IMR-90 (cell line): Measurements from ENCODE around the gene CAMTA1. TPM values are rescaled to one million over a fixed set of nuclear protein-coding genes. Genes with fewer than 3 reads are reported as not detected.

Source experiments
- ATAC-seq: fragments of 200-7000 bp; cut with Tn5 transposase; 2 replicates; pipeline ENCODE4 v1.9.1; 2020; ENCODE audit warnings: low read depth, mild to moderate bottlenecking, moderate library complexity
- BruUV-seq: library from RNA; stranded (reverse); fragments of 400-500 nt; replicated peaks from 2 replicates; lab custom pipeline; 2021; lab: Mats Ljungman, UMichigan
- CTCF ChIA-PET: fragments of 300-600 bp; formaldehyde crosslinking; extraction: SDS; loops from one replicate; lab custom pipeline; 2021; ENCODE audit warnings: antibody characterized with exemption; lab: Yijun Ruan, JAX
- POLR2A ChIA-PET: fragments of 300-600 bp; sonication (Branson Sonifier 250); formaldehyde crosslinking; loops from one replicate; lab custom pipeline; 2022; ENCODE audit warnings: antibody characterized with exemption; ENCODE audit not compliant: unreplicated experiment; lab: Charles Lee
- DNase-seq: peaks from one replicate; pipeline ENCODE4 v3.0.0; 2013
- H2AFZ ChIP-seq: replicated peaks from 2 replicates; pipeline ENCODE3; 2013; ENCODE audit warnings: low read length, mild to moderate bottlenecking; ENCODE audit not compliant: poor library complexity
- H2AK5ac ChIP-seq: 2 replicates; pipeline ENCODE4 v1.6.1; 2013; ENCODE audit warnings: low read depth, low read length, inconsistent platforms
- H2AK9ac ChIP-seq: replicated peaks from 2 replicates; pipeline ENCODE3; 2013; ENCODE audit warnings: mild to moderate bottlenecking, low read depth, low read length, moderate library complexity; ENCODE audit not compliant: poor library complexity
- H2BK120ac ChIP-seq: 2 replicates; pipeline ENCODE4 v1.6.1; 2013; ENCODE audit warnings: low read depth, low read length, inconsistent platforms
- H2BK15ac ChIP-seq: 3 replicates; pipeline ENCODE4 v1.6.1; 2013; ENCODE audit warnings: low read depth, low read length, inconsistent platforms
- H2BK20ac ChIP-seq: 2 replicates; pipeline ENCODE4 v1.6.1; 2013; ENCODE audit warnings: low read depth, mild to moderate bottlenecking, inconsistent platforms, low read length, moderate library complexity
- H2BK5ac ChIP-seq: 2 replicates; pipeline ENCODE4 v1.6.1; 2013; ENCODE audit warnings: mild to moderate bottlenecking, low read depth, low read length, inconsistent platforms; ENCODE audit not compliant: poor library complexity, severe bottlenecking
- H3K14ac ChIP-seq: replicated peaks from 2 replicates; pipeline ENCODE4 v1.6.1; 2013; ENCODE audit warnings: low read depth, low read length, inconsistent platforms
- H3K18ac ChIP-seq: 2 replicates; pipeline ENCODE4 v1.6.1; 2013; ENCODE audit warnings: low read depth, low read length, control low read depth
- H3K23ac ChIP-seq: 2 replicates; pipeline ENCODE4 v1.6.1; 2013; ENCODE audit warnings: low read depth, low read length, inconsistent platforms
- H3K27ac ChIP-seq: 2 replicates; pipeline ENCODE4 v1.5.1; 2013; ENCODE audit warnings: mild to moderate bottlenecking, control low read depth, low read length; ENCODE audit not compliant: insufficient read depth
- H3K27me3 ChIP-seq: 2 replicates; pipeline ENCODE4 v1.6.1; 2013; ENCODE audit warnings: low read length; ENCODE audit not compliant: control insufficient read depth, insufficient read depth
- H3K36me3 ChIP-seq: 2 replicates; pipeline ENCODE4 v1.6.1; 2013; ENCODE audit warnings: low read length, mixed read lengths; ENCODE audit not compliant: control insufficient read depth, insufficient read depth
- H3K4ac ChIP-seq: 2 replicates; pipeline ENCODE4 v1.6.1; 2013; ENCODE audit warnings: low read depth, low read length, inconsistent platforms
- H3K4me1 ChIP-seq: 2 replicates; pipeline ENCODE4 v1.6.1; 2013; ENCODE audit warnings: low read length, mixed read lengths; ENCODE audit not compliant: control insufficient read depth, insufficient read depth
- H3K4me2 ChIP-seq: 2 replicates; pipeline ENCODE4 v1.6.1; 2013; ENCODE audit warnings: low read depth, mild to moderate bottlenecking, control low read depth, low read length, moderate library complexity
- H3K4me3 ChIP-seq: 2 replicates; pipeline ENCODE4 v1.5.1; 2013; ENCODE audit warnings: low read depth, mild to moderate bottlenecking, control low read depth, low read length, moderate library complexity; ENCODE audit not compliant: insufficient read depth
- H3K56ac ChIP-seq: 2 replicates; pipeline ENCODE4 v1.6.1; 2013; ENCODE audit warnings: low read length, inconsistent platforms; ENCODE audit not compliant: insufficient read depth; ENCODE audit errors: extremely low read depth
- H3K79me1 ChIP-seq, 2 experiments: 2 replicates each; pipeline ENCODE4 v1.6.1; 2013; ENCODE audit warnings: low read length in 2 of 2, inconsistent platforms in 1 of 2, low read depth in 1 of 2
- H3K9ac ChIP-seq: 2 replicates; pipeline ENCODE4 v1.6.1; 2013; ENCODE audit warnings: low read depth, low read length, control low read depth
- H3K9me1 ChIP-seq: 2 replicates; pipeline ENCODE4 v1.6.1; 2013; ENCODE audit warnings: low read length, inconsistent platforms; ENCODE audit not compliant: insufficient read depth
- H3K9me3 ChIP-seq: 2 replicates; pipeline ENCODE4 v1.6.1; 2013; ENCODE audit warnings: low read length; ENCODE audit not compliant: control insufficient read depth, insufficient read depth
- H4K20me1 ChIP-seq: 2 replicates; pipeline ENCODE4 v1.6.1; 2013; ENCODE audit warnings: low read length, inconsistent platforms; ENCODE audit not compliant: insufficient read depth
- H4K5ac ChIP-seq: 2 replicates; pipeline ENCODE4 v1.6.1; 2013; ENCODE audit warnings: mild to moderate bottlenecking, low read depth, low read length, control low read depth
- H4K8ac ChIP-seq, 2 experiments: 2 replicates each; pipeline ENCODE4 v1.6.1; 2013; ENCODE audit warnings: low read depth in 2 of 2, low read length in 2 of 2, control low read depth in 1 of 2, inconsistent platforms in 1 of 2
- H4K91ac ChIP-seq: 2 replicates; pipeline ENCODE4 v1.6.1; 2013; ENCODE audit warnings: low read depth, low read length, inconsistent platforms; ENCODE audit not compliant: insufficient read depth
- BHLHE40 ChIP-seq: fragments of 150-350 bp; IDR thresholded peaks from 2 replicates; pipeline ENCODE4 v1.6.1; 2016; ENCODE audit warnings: mild to moderate bottlenecking, low read depth, low read length
- CEBPB ChIP-seq: IDR thresholded peaks from 2 replicates; pipeline ENCODE4 v1.6.1; 2012; ENCODE audit warnings: low read depth, low read length, improper control_type of control experiment
- CHD1 ChIP-seq: IDR thresholded peaks from 2 replicates; pipeline ENCODE4 v1.6.1; 2012; ENCODE audit warnings: low read depth, low read length, improper control_type of control experiment
- CTCF ChIP-seq: conservative IDR thresholded peaks from 2 replicates; pipeline ENCODE4 v1.5.1; 2012; ENCODE audit warnings: mild to moderate bottlenecking, low read depth, low read length, improper control_type of control experiment
- ELK1 ChIP-seq: fragments of 150-350 bp; IDR thresholded peaks from 2 replicates; pipeline ENCODE4 v1.6.1; 2016; ENCODE audit warnings: low read depth, mild to moderate bottlenecking, low read length, moderate library complexity, borderline replicate concordance
- MAFK ChIP-seq: IDR thresholded peaks from 2 replicates; pipeline ENCODE4 v1.6.1; 2012; ENCODE audit warnings: low read depth, low read length, improper control_type of control experiment
- MXI1 ChIP-seq: IDR thresholded peaks from 2 replicates; pipeline ENCODE4 v1.6.1; 2012; ENCODE audit warnings: low read depth, mild to moderate bottlenecking, low read length, moderate library complexity, borderline replicate concordance
- NFE2L2 ChIP-seq: fragments of 150-350 bp; IDR thresholded peaks from 2 replicates; pipeline ENCODE4 v1.6.1; 2016; ENCODE audit warnings: low read depth, mild to moderate bottlenecking, low read length
- POLR2A ChIP-seq: IDR thresholded peaks from 2 replicates; pipeline ENCODE4 v1.6.1; 2012; ENCODE audit warnings: mild to moderate bottlenecking, low read depth, low read length
- RAD21 ChIP-seq: IDR thresholded peaks from 2 replicates; pipeline ENCODE4 v1.6.1; 2012; ENCODE audit warnings: low read length, improper control_type of control experiment
- RCOR1 ChIP-seq: IDR thresholded peaks from 2 replicates; pipeline ENCODE4 v1.6.1; 2012; ENCODE audit warnings: mild to moderate bottlenecking, low read length, improper control_type of control experiment; ENCODE audit not compliant: insufficient replicate concordance
- RFX5 ChIP-seq: IDR thresholded peaks from 2 replicates; pipeline ENCODE4 v1.8.0; 2012; ENCODE audit warnings: low read depth, mild to moderate bottlenecking, low read length, moderate library complexity
- USF2 ChIP-seq: fragments of 150-350 bp; IDR thresholded peaks from 2 replicates; pipeline ENCODE4 v1.6.1; 2017; ENCODE audit warnings: mild to moderate bottlenecking, antibody characterized with exemption, low read length, low read depth
- WGBS, 2 experiments: methylation state at CpG; one replicate each; pipeline versions ENCODE4 v1.1.5 to v1.1.7; 2013; ENCODE audit warnings: missing lambda C conversion rate in 2 of 2; ENCODE audit not compliant: insufficient read length in 1 of 2; ENCODE audit errors: extremely low coverage in 2 of 2; 5-methylcytosine and 5-hydroxymethylcytosine counted together
- dilution Hi-C: fragments of 300-500 bp; cut with HindIII; formaldehyde crosslinking; loops from one replicate; pipeline ENCODE4 v1.14.3; 2018; ENCODE audit warnings: low sequenced_read_pairs; ENCODE audit not compliant: unreplicated experiment
- in situ Hi-C: fragments of 300-500 bp; cut with MboI; formaldehyde crosslinking; loops from 3 replicates; pipeline ENCODE4 v1.14.3; 2019; ENCODE audit warnings: low sequenced_read_pairs, inconsistent platforms, mixed read lengths
- intact Hi-C: fragments of 100-400 bp; cut with micrococcal nuclease; formaldehyde crosslinking; loops from 2 replicates; pipeline ENCODE4 v1.10.0; 2022
- polyA plus RNA-seq, 3 experiments: library from polyadenylated mRNA; depleted of rRNA; stranded (reverse); fragments of >200 nt; gene quantifications; 2 replicates each; pipeline ENCODE4 v1.2.3, GENCODE V29; 2012; ENCODE audit warnings: low replicate concordance in 1 of 3
- total RNA-seq: library from RNA; depleted of rRNA; stranded (reverse); fragments of >200 nt; gene quantifications from 2 replicates; pipeline ENCODE4 v1.2.3, GENCODE V29; 2012

Gene CAMTA1
- total and polyA plus RNA-seq, 2 of the 4 experiments (the other 2 are of a cell fraction), result 35.5 to 74.3 TPM

GRCh38 chr1:7595336-7595735 lies 810.1 kb downstream of the CAMTA1 start:
- BruUV-seq, result no TSS peak
- no peak overlapping the region for H2AFZ ChIP-seq
- H3K56ac ChIP-seq, result no peak overlapping the region
- no peak overlapping the region for H2AK9ac ChIP-seq
- no peak overlapping the region for H4K91ac ChIP-seq
- TF ChIP-seq RAD21, result no peak
- no peak for TF ChIP-seq CTCF
- TF ChIP-seq ELK1, result no peak
- no peak for TF ChIP-seq CEBPB
- no peak for TF ChIP-seq RCOR1
- TF ChIP-seq BHLHE40, result no peak
- TF ChIP-seq POLR2A, result no peak
- TF ChIP-seq CHD1, result no peak
- no peak for TF ChIP-seq USF2
- no peak for TF ChIP-seq RFX5
- no peak for TF ChIP-seq NFE2L2
- no peak for TF ChIP-seq MXI1
- TF ChIP-seq MAFK, result no peak
- WGBS, 2 experiments, result no CpG with 5 or more reads among the region's 8 CpGs
- H4K5ac ChIP-seq, result no peak overlapping the region
- H3K27me3 ChIP-seq, result peaks cover 17% of the 10 kb centered on the region
- no peaks in the 10 kb centered on the region for H3K9me1 ChIP-seq
- no peaks in the 10 kb centered on the region for H3K9me3 ChIP-seq
- H2BK15ac ChIP-seq, result no peak overlapping the region
- no peak overlapping the region for H4K8ac ChIP-seq
- H3K79me1 ChIP-seq, result no peaks in the 10 kb centered on the region
- H3K4me3 ChIP-seq, result no peak overlapping the region
- H4K20me1 ChIP-seq, result no peaks in the 10 kb centered on the region
- no peaks in the 10 kb centered on the region for H3K36me3 ChIP-seq
- H3K14ac ChIP-seq, result no peak overlapping the region
- no peak overlapping the region for H3K23ac ChIP-seq
- H3K4me1 ChIP-seq, result no peaks in the 10 kb centered on the region
- H2BK120ac ChIP-seq, result no peak overlapping the region
- no peak overlapping the region for H2BK5ac ChIP-seq
- no peak overlapping the region for H3K18ac ChIP-seq
- no peak overlapping the region for H2BK20ac ChIP-seq
- no peak for DNase-seq
- intact Hi-C loops (no loop called here), in situ Hi-C loops (no loop called here), dilution Hi-C loops (no loop called here)
- no peak for ATAC-seq
- CTCF ChIA-PET, result no interaction called here
- no peak overlapping the region for H2AK5ac ChIP-seq
- no peak overlapping the region for H3K4me2 ChIP-seq
- no peak overlapping the region for H3K4ac ChIP-seq
- no peak overlapping the region for H3K9ac ChIP-seq
- POLR2A ChIA-PET, result no interaction called here
- H3K27ac ChIP-seq, result no peak overlapping the region
